Prostate gland (tissue), 2 donors: ENCODE results near the gene USP40.

Experiments
- POLR2AphosphoS5 ChIP-seq: sonication (generic); formaldehyde crosslinking; IDR thresholded peaks from one replicate; pipeline ENCODE4 v1.6.1; 2017; ENCODE audit warnings: antibody characterized with exemption
- TF ChIP-seq, protein P1 (sequence below), 4 experiments: fragments of 200-600 bp in 2 of 4; fragments of 450-650 bp in 2 of 4; sonication (generic) in 2 of 4; IDR thresholded peaks; 1 replicate in 3 of 4; 2 replicates in 1 of 4; pipeline ENCODE4 v1.5.1; 2016 to 2019; ENCODE audit warnings: antibody characterized with exemption in 4 of 4, mild to moderate bottlenecking in 2 of 4, moderate library complexity in 2 of 4

DNA sequence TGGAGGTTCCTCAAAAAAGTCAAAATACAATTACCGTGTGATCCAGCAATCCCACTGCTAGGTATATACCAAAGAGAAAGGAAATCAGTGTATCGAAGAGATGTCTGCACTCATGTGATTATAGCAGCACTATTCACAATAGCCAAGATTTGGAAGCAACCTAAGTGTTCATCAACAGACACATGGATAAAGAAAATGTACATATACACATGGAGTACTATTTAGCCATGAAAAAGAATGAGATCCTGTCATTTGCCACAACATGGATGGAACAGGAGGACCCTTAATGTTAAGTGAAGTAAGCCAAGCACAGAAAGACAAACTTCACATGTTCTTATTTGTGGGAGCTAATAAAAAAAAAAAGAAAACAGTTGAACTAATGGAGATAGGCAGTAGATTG is 133.6 kb downstream of the USP40 start:
- TF ChIP-seq, protein P1, sequence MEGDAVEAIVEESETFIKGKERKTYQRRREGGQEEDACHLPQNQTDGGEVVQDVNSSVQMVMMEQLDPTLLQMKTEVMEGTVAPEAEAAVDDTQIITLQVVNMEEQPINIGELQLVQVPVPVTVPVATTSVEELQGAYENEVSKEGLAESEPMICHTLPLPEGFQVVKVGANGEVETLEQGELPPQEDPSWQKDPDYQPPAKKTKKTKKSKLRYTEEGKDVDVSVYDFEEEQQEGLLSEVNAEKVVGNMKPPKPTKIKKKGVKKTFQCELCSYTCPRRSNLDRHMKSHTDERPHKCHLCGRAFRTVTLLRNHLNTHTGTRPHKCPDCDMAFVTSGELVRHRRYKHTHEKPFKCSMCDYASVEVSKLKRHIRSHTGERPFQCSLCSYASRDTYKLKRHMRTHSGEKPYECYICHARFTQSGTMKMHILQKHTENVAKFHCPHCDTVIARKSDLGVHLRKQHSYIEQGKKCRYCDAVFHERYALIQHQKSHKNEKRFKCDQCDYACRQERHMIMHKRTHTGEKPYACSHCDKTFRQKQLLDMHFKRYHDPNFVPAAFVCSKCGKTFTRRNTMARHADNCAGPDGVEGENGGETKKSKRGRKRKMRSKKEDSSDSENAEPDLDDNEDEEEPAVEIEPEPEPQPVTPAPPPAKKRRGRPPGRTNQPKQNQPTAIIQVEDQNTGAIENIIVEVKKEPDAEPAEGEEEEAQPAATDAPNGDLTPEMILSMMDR (IDR thresholded peaks at IDR 0.05): no peak
- TF ChIP-seq POLR2AphosphoS5: no peak
